Measurements from ENCODE around the gene RFPL3.

The RFPL3 gene

DNA sequence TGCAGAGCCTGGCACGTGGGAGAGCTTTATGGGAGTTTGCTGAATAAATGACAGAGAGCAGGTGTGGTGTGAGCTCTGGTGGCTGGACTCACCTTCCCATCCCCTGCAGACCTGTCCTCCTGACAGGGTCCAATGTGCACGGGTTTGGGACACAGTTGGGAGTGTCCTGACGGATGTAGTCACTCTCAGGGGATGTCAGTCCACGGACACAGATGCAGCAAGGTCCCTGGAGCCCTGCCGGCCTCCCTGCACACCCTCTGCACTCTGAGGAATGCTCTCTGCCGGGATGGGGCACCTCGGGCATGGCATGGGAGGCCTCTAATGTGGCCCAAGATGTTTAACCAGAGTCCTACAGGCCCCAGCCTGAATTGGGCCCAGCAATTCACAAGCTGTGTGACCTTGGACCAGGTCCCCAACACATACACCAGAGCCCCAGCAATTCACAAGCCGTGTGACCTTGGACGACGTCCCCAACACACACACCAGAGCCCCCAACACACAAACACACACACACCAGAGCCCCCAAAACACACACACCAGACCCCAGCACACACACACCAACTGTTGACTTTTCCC lies 30.0 kb upstream of the RFPL3 start:
- ChIA-PET POLR2A (no interaction called here), CTCF (no interaction called here)
- TF ChIP-seq SUZ12 (IDR thresholded peaks at IDR 0.05), result no peak
- TF ChIP-seq SP1 (IDR thresholded peaks at IDR 0.05), result no peak
- no peak for TF ChIP-seq BHLHE40 (IDR thresholded peaks at IDR 0.05; ENCODE audit: borderline replicate concordance)
- no peak for TF ChIP-seq FOXM1 (IDR thresholded peaks at IDR 0.05; ENCODE audit: borderline replicate concordance)
- TF ChIP-seq LEF1 (IDR thresholded peaks at IDR 0.05; ENCODE audit: borderline replicate concordance), result no peak
- TF ChIP-seq FOXA1 (IDR thresholded peaks at IDR 0.05), result no peak
- no peak for TF ChIP-seq ARNT (IDR thresholded peaks at IDR 0.05)
- no peak for DNase-seq (ENCODE audit: extremely low spot score)

- TF ChIP-seq L3MBTL2 (conservative IDR thresholded peaks at IDR 0.05) (no peak), SUZ12 (IDR thresholded peaks at IDR 0.05) (no peak), HDGF (IDR thresholded peaks at IDR 0.05; ENCODE audit: borderline replicate concordance) (no peak), BHLHE40 (IDR thresholded peaks at IDR 0.05; ENCODE audit: borderline replicate concordance) (no peak), ARNT (IDR thresholded peaks at IDR 0.05) (no peak), TARDBP (IDR thresholded peaks at IDR 0.05) (no peak), FOXM1 (IDR thresholded peaks at IDR 0.05; ENCODE audit: borderline replicate concordance) (no peak), NFRKB (IDR thresholded peaks at IDR 0.05) (no peak), PKNOX1 (IDR thresholded peaks at IDR 0.05) (no peak)
- ChIA-PET CTCF (no interaction called here), POLR2A (interaction anchor here (0.7 kb wide), 1 partner anchor 652 kb away, joined by 3 read pairs; no protein-coding TSS in a partner anchor)
- DNase-seq (ENCODE audit: extremely low spot score), result no peak
Observed at GRCh38 chr22:32328306-32329201, 29.1 kb upstream of the RFPL3 start.

DNA sequence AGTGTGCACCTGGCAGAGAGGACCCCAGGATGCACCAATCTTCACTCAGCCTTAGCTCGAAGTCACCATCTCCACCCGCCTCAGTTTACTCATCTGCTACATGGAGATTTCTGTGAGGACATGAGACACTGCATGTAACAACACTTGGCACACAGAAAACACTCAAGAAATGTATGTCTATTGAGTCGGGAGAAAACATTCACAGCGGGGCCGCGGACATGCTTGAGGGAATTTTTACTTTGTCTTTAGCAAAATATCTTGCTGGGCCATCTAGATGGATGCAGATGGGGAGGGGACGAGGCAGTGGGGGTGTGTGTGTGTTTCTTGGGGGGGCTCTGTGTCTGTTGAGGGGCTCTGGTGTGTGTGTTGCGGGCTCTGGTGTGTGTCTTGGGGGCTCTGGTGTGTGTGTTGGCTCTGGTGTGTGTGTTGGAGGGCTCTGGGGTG lies 28.4 kb upstream of the RFPL3 start:
- no peak for DNase-seq (ENCODE audit: extremely low spot score)
- TF ChIP-seq FOXM1 (IDR thresholded peaks at IDR 0.05; ENCODE audit: borderline replicate concordance) (no peak), CTBP1 (IDR thresholded peaks at IDR 0.05; ENCODE audit: borderline replicate concordance) (no peak), SP1 (IDR thresholded peaks at IDR 0.05) (no peak), NFRKB (IDR thresholded peaks at IDR 0.05) (no peak), TARDBP (IDR thresholded peaks at IDR 0.05) (no peak), LEF1 (IDR thresholded peaks at IDR 0.05; ENCODE audit: borderline replicate concordance) (no peak)
- ChIA-PET CTCF (no interaction called here), POLR2A (interaction anchor here (0.7 kb wide), 1 partner anchor 652 kb away, joined by 3 read pairs; no protein-coding TSS in a partner anchor)

DNA sequence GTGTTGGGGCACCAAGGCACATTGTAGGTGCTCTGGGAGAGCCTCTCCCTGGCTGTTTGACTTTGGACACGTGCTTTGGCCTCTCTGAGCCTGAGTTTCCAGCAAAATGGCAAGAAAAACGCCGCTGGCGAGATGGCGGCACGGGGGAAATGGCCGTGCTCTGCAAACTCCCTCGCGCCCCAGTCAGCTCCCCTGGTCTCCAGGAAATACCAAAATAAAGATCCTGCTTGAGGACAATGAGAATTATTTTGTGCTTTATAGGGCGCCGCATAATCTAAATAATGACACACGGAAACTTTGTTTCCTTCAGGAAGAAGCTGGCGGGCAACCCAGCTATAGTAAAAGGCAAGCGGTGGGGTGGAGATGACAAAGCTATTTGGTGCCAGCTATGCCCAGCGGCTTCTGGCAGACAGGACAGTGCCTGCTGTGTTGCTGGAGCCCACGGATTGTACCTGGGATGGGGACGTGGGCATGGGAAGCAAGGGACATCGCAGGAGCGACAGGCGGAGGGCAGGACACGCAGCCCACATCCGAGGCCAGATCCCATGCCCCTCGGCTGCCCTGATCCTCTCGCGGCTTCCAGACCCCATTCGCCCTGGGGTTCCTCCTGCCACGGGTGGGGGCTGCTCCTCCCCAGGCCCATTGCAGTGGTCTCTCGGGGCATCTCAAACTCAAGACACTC lies 26.3 kb upstream of the RFPL3 start:
- CTCF ChIA-PET, result no interaction called here
- TF ChIP-seq SP1 (IDR thresholded peaks at IDR 0.05) (no peak), FOXA1 (IDR thresholded peaks at IDR 0.05) (no peak), FOXM1 (IDR thresholded peaks at IDR 0.05; ENCODE audit: borderline replicate concordance) (no peak), ELF4 (IDR thresholded peaks at IDR 0.05) (no peak), NFRKB (IDR thresholded peaks at IDR 0.05) (no peak), BHLHE40 (IDR thresholded peaks at IDR 0.05; ENCODE audit: borderline replicate concordance) (no peak), TARDBP (IDR thresholded peaks at IDR 0.05) (no peak), PKNOX1 (IDR thresholded peaks at IDR 0.05) (no peak), CTBP1 (IDR thresholded peaks at IDR 0.05; ENCODE audit: borderline replicate concordance) (no peak), HDGF (IDR thresholded peaks at IDR 0.05; ENCODE audit: borderline replicate concordance) (no peak), FOXK2 (IDR thresholded peaks at IDR 0.05) (no peak), L3MBTL2 (conservative IDR thresholded peaks at IDR 0.05) (no peak), ZNF384 (IDR thresholded peaks at IDR 0.05) (no peak), SUZ12 (IDR thresholded peaks at IDR 0.05) (no peak), LEF1 (IDR thresholded peaks at IDR 0.05; ENCODE audit: borderline replicate concordance) (no peak), ARNT (IDR thresholded peaks at IDR 0.05) (no peak)
- no peak for DNase-seq (ENCODE audit: extremely low spot score)
- POLR2A ChIA-PET, result no interaction called here

- CTCF ChIA-PET, result interaction anchor here (0.5 kb wide), 1 partner anchor 384 kb away, joined by 3 read pairs; no protein-coding TSS in a partner anchor
- POLR2A ChIA-PET, result no interaction called here
- TF ChIP-seq CTBP1 (IDR thresholded peaks at IDR 0.05; ENCODE audit: borderline replicate concordance) (no peak), NFRKB (IDR thresholded peaks at IDR 0.05) (no peak), ARNT (IDR thresholded peaks at IDR 0.05) (no peak), SUZ12 (IDR thresholded peaks at IDR 0.05) (no peak), L3MBTL2 (conservative IDR thresholded peaks at IDR 0.05) (no peak), SP1 (IDR thresholded peaks at IDR 0.05) (no peak), FOXA1 (IDR thresholded peaks at IDR 0.05) (no peak), FOXK2 (IDR thresholded peaks at IDR 0.05) (no peak), PKNOX1 (IDR thresholded peaks at IDR 0.05) (no peak), FOXM1 (IDR thresholded peaks at IDR 0.05; ENCODE audit: borderline replicate concordance) (no peak), BHLHE40 (IDR thresholded peaks at IDR 0.05; ENCODE audit: borderline replicate concordance) (no peak), TARDBP (IDR thresholded peaks at IDR 0.05) (no peak), ZNF384 (IDR thresholded peaks at IDR 0.05) (no peak), LEF1 (IDR thresholded peaks at IDR 0.05; ENCODE audit: borderline replicate concordance) (no peak)
- DNase-seq (ENCODE audit: extremely low spot score), result no peak
Observed at GRCh38 chr22:32331918-32332725, 25.5 kb upstream of the RFPL3 start.

Measured in HEK293T (cell line).